Measurements from ENCODE around the gene KRTAP10-2. TPM values are rescaled to one million over a fixed set of nuclear protein-coding genes. Genes with fewer than 3 reads are reported as not detected.
"Not testable (repeated sequence)": the region's sequence is repeated elsewhere in the genome, so short reads cannot be mapped to it uniquely, and the experiment has no call there.

Gene KRTAP10-2
- polyA plus RNA-seq, 12 donors, result not detected

DNA sequence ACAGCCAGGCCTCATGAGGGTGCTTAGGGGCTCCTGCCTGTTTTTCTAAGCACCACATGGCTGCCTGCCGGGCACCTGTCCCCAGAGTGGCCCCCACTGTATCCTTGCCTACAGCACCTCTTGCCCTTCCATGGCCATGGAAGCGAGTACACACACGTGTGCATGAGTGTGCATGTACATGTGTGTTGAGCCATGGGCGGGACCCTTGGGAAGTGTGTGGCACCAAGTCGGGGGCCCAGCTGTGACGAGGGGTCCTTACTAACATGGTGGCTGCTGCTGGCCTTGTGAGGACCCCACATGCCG, 37.1 kb downstream of the KRTAP10-2 start:
- DNase-seq, result no peak

DNA sequence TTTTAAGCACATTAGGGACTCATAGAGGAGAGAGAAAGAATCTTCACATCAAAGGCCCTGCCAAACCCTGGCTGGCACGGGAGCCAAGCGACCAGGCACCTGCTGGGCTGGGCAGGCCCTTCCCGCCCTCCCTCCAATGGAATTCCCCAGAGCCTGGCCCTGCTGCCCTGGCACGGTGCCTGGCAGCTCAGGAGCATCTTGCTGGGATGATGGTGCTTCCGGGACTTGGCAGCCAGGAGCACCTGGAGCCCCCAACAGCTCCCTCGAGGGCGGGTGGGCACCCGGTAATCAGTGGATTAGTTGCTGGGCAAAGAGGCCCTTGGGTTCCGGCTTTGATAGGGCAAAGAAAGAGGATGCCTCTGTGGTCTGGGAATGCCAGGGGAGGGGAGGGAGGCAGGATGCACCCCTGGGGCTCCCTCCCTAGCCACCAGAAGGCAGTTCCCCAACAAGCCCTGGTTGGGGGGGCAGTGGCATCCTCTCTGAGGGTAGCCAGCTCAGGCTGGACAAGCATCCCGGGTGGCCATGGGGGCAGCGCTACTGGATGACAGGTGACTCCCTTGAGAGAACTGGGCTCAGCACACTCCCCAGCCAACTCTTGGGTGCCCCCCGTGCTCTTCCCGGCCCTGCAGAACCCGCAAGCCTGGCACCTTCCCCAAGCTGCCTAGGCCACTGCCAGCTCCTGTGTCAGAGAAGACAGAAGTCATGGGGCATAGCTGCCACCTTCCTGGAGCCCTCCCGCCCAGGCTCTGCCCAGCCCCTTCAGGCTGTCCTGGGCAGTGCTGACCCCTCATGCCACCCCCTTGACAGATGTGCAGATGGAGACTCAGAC, 37.7 kb downstream of the KRTAP10-2 start:
- DNase-seq, result no peak

DNA sequence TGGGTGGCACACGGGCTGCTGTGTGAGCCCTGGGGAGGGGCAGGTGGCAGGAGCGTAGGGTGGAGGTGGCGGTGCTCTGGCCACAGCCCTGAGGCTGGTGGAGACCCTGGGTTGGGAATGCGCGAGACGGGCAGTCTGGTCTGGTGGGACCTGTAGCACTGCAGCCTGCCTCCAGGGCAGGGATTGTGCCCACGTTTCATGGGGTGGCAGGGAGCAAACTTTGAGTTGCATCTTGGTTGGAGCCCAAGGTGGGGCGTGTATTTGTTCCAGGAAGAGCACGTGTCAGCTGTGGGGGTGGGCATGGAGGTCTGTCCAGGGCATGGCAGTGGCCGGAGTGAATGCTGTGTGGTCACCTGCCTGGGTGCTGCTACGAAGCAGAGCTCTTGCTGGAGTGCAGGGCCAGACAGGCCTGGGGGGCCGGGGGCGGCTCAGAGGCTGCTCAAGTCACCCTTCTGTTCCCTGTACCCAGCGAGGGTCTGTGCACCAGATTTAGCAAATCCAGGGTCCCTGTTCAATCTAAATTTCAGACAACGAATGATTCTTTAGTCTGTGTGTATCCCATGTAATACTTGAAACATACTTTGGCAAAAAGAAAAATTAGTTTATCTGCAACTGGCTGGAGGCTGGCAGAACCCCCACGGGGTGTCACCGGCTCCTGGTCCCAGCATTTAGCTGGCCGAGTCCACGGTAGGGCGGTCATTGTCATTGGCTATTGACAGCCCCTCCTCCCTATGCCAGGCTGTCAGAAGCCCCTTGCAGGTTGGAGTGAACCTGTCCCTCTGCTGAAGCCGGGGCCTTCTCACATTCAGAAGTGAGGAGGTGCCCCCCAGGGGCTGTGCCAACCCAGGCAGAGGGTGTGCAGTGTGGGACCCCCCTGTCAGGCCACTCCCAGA, 38.6 kb downstream of the KRTAP10-2 start:
- no peak for DNase-seq

DNA sequence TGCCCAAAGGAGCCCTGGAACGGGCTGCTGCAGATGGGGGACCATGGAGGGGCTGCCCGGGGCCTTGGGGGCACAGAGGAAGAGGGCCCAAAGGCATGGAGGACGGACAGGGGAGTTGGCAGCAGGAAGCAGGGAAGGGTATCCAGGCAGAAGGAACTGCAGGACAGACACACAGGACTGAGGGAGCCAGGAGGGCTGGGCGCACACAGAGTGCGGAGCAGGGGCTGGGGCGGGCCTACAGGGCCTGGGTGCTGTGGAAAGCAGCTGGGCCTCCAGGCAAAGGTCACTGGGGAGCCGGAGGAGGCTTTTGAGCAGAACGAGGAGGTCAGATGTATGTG, 39.4 kb downstream of the KRTAP10-2 start:
- no peak for DNase-seq

DNA sequence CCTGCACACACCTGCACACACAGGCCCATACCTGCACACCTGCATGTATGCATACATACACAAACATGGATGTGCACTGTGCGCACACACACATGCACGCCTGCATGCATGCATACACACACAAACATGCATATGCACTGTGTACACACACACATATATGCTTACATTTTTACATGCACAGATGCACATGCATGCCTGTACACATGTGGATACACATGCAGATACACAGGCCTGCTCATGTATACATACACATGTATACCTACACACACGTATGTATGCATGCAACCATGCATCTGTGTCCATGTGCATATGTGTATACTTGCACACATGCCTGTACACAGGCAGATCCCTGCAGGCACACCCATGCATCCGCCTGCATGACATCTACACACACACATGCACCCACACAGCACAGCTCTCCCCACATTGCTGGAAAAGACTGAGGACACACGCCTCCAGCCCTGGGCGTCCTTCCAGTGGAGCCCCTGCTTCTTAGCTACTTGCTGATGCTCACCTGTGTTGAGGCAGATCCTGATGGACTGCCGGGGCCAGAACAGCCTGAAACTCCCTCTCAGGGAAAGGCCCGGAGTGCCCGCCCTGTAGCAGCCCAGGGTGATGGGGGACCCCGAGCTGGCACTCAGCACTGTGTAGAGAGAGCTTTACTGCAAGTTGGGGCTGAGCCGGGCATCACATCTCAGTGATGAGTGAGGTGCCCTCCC, 39.9 kb downstream of the KRTAP10-2 start:
- DNase-seq, result no peak

DNA sequence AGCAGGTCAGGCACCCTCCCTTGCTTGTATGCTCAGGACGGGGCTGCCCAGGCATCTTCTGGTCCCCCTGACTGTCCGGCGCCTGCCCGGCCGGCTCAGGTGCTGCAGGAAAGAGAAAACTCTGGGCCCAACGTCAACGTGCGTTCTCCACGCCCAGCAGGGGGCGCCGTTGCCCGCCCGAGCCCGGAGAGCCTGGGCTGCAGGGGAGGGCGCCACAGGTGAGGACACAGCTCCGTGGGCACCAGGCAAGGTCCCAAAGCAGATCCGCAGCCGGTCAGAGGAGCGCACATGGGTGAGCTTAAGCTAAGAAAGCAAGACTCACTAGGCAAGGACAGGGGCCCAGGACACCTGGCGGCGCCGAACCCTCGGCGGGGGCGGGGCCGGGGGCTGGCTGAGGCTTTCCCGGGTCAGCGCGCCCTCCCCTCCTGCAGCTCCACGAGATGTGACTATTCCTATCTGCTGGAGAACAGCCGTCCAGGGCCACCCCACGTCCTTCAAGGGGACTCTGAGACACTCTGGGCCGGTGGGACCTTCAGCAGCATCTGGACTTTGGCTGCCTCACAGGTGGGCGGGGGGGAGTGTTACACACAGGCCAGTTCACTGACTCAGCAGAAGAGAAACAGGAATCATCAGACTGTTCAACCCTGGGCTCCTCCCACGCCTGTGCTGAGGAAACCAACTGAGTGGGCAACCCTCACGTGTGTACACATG, 40.6 kb downstream of the KRTAP10-2 start:
- DNase-seq, result no peak

DNA sequence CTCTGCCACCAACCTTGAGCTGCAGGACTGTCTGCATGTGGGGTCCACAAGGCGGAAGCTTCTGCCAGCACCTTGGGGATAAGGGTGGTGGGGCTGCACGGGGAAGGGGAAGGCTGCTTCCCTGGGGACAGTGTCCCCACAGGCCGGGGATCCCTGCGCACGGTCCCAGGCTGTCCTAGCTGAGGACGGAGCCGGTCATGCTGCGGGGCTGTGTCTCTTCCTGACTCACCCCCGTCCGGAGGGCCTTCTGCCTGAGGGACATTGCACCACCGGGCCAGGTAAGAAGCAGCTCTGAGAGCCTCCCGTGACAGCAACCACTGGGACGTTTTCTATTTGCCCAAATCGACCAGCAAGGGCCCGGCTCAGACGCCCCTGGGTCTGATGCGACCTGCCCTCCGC, 41.2 kb downstream of the KRTAP10-2 start:
- DNase-seq, result no peak

DNA sequence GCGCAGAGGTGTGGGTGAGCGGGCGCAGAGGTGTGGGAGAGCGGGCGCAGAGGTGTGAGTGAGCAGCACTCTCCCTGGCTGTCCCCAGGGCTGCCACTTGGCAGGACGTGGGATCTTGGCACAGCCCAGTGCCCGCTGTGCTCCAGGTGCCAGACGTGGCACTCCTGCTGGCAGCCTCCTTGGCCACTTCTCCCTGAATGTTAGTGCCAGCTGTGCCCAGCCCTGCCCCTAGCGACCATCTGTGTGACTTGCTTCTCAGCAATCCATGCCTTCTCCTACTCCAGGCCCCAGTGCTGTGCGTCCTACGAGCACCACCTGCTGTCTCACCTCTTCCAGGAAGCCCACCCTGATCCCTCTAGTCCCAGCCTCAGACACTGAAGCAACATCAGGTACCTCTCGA, 41.8 kb downstream of the KRTAP10-2 start:
- no peak for DNase-seq

DNA sequence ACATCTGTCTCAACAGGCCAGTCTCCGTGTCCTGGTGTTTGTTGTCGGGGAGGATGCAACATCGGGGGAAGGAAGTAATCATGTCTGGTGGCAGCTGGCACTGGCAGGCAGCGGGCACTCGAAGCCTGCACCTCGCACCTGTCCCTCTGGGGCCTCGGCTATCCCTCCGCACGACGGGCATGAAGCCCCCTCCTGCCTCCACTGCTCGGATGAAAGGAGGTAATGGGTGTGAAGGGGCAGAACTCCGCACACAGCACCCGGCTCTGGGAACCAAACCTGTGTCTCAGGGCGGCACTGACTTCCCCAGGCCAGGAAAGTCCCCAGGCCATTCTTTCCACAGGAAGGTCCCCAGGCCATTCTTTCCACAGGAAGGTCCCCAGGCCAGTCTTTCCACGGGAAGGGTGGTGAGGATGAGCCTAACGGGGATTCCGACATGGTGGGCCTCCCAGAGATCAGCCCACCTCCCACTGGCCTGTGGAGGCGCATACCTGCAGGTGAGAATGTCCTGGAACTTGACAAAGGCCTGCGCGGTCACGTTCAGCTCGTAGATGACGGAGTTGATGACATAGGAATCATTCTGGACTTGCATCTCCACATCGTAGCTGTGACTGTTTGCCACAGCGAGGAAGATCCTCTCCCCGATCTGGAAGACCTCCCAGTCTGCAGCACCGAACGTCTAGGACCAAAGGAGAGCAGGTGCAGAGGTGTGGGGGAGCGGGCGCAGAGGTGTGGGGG, 42.4 kb downstream of the KRTAP10-2 start:
- DNase-seq, result no peak

DNA sequence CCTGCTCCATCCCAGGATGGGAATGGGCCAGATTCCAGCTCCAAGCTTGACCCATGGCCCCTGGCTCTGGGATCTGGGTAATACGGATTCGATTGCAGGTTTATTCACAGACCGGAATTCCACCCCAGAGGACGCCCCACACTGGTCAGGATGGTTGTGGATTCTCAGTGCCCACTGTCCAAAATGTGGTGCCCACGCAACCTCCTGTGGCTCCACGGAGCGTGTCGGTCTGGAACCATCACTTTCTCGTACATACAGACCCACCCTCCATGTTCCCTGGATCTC, 42.9 kb downstream of the KRTAP10-2 start:
- no peak for DNase-seq

DNA sequence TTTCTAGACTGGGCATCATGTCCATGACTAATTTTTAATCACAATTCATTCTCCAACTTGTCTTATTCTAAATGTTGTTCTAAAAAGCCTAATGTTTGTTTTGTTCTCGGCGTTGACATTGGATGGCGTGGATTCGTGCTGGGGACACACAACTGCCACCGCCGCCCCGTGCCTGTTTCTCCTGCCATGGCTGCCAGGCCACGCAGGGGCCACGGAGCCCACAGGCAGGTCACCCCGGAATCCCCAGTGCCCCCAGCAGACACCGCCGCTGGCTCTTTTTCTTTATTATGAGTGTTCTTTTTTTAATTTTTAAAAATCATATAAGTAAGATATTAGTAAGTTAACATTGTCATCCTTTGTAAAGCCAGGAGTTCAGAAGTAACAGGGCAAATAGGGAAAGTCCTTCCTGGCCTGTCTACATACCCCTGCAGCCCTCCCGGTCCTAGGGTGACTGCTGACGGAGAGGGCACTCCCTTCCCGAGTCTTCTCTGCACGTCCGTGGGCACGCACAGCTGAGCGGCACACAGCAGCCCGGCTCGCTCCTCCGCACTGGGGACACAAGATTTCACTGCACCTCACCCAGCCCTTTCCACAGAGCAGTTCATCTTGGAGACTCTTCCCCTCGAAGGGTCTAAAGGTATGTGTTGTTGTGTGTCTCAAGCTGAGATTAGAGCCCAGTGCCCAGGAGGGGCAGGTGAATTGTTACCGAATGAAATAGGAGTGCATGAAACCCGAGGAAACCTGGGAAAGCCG, 43.5 kb downstream of the KRTAP10-2 start:
- DNase-seq, result no peak

DNA sequence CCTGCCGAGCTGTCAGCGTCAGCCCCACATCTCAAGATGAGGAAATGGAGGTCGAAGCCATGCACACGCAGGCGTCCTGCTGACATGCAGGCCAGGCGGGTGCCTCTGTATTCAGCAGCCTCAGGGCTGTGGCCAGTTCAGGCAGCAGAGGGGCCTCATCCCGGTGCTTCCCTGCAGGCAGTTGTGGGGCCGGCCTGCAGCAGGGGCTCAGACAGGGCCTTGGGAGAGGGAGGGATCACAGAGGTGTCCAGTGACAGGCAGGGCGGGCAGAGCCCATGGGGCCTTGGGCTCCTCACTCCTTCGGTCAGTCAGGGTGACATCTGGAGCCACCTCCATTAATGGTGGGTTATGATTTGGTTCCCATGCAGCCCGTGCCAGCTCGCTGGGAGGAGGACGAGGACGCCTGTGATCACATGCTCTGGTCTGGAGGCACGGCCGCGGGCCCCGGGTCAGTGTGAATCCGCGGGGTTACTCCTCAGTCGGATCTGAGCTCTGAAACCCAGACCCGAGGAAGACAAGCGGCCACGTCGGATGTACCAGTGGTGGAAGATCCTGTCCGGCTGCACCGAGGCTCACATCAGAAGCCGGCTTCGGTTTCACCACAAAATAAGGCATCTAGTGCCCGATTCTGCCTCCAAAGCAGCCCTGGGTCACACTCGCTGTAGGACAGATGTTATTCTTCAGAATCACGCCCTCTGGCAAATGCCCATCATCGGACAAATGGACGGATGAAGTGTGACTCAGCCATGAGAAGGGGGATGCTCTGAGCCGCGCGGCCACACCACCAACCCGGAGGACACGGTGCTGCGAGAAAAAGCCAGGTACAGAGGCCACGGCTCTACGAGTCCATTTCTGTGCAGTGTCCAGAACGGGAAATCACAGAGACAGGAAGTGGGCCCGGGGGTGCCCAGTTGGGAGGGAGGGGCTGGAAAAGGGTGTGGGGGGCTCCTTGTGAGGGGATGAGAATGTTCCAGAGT, 44.7 kb downstream of the KRTAP10-2 start:
- no peak for DNase-seq

DNA sequence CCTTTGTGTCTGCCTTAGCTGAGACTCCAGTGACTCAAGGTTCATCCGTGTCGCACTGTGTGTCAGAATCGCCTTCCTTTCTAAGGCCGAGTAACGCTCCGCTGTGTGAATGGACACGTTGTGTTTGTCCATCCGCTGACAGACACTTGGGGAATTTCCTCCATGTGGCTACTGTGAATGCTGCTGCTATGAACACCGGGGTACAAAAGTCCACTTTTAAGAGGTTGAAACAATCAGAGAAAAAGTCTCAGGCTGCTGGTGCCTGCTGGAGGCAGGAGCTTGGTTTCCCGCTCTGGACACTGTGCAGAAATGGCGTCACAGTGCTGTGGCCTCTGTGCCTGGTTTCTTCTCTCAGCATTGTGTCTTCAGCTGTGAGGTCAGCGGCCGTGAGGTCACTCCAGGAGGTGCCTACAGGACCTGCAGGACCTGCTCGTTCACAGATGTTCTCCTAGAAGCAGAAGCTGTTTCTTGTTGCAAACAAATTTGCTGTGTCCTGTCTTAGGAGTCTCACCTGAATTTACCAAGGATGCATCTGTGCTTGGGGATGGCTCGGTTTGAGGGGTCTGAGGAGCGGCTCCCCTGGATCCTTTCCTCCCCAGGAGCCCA, 45.5 kb downstream of the KRTAP10-2 start:
- no peak for DNase-seq

DNA sequence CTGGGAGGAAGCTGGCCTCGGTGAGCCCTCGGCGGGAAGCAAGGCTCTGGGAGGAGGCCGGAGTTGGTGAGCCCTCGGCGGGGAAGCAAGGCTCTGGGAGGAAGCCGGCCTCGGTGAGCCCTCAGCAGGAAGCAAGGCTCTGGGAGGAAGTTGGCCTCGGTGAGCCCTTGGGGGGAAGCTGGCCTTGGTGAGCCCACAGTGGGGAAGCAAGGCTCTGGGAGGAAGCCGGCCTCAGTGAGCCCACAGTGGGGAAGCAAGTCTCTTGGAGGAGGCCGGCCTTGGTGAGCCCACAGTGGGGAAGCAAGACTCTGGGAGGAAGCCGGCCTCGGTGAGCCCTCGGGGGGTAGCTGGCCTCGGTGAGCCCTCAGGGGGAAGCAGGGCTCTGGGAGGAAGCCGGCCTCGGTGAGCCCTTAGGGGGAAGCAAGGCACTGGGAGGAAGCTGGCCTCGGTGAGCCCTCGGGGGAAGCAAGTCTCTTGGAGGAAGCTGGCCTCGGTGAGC, 47.4 kb downstream of the KRTAP10-2 start:
- no peak for DNase-seq

DNA sequence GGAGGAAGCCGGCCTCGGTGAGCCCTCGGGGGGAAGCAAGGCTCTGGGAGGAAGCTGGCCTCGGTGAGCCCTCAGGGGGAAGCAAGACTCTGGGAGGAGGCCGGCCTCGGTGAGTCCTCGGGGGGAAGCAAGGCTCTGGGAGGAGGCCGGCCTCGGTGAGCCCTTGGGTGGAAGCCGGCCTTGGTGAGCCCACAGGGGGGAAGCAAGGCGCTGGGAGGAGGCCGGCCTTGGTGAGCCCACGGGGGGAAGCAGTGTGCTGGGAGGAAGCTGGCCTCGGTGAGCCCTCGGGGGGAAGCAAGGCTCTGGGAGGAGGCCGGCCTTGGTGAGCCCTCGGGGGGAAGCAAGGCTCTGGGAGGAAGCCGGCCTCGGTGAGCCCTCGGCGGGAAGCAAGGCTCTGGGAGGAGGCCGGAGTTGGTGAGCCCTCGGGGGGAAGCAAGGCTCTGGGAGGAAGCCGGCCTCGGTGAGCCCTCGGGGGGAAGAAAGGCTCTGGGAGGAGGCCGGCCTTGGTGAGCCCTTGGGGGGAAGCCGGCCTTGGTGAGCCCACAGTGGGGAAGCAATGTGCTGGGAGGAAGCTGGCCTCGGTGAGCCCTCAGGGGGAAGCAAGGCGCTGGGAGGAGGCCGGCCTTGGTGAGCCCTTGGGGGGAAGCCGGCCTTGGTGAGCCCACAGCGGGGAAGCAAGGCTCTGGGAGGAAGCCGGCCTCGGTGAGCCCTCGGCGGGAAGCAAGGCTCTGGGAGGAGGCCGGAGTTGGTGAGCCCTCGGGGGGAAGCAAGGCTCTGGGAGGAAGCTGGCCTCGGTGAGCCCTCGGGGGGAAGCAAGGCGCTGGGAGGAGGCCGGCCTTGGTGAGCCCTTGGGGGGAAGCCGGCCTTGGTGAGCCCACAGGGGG, 48.1 kb downstream of the KRTAP10-2 start:
- not testable (repeated sequence) for DNase-seq

DNA sequence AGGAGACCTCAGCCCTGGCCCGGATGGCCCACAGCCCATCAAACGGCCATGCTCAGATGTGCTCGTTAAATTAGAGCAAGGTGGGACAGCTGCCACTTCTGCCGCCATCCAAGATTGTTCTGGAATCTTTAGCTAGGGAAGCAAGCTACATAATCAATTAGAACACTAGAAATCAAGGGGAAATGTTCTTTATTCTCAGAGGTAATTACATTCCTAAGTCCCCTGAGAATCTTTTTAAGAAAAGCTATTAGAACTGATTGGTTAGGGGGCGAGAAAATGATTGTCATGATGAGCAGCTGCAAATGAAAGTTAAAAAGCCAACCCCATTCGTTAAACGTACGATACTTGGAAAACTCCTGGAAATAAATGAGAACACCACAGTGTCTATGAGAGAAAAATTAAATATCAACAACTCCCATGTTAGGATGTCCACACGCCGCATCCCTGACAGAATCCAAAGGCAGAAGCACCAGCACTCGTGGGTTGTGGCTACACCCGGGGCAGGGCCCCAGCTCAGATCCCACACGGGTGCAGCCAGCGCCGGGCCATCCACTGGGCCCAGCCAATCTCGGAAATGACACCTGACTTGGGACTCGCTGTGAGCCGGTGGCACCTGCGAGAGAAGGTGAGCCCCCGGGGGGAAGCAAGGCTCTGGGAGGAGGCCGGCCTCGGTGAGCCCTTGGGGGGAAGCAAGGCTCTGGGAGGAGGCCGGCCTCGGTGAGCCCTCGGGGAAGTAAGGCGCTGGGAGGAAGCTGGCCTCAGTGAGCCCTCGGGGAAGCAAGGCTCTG, 48.9 kb downstream of the KRTAP10-2 start:
- no peak for DNase-seq
